Activated CD4-positive, alpha-beta T cell treated with anti-CD3 and anti-CD28 coated beads, Interleukin-10, Interleukin-2, amounts not matched to agents 100 ng/mL and 50 ng/mL, durations not matched to agents 16 hours and 8 hours (primary cell): Measurements from ENCODE around the gene PRELP.
"Not testable (repeated sequence)": the region's sequence is repeated elsewhere in the genome, so short reads cannot be mapped to it uniquely, and the experiment has no call there.

Experiments used
- DNase-seq: peaks from one replicate; pipeline ENCODE4 v3.0.0-alpha.2; 2020

Gene PRELP

DNA sequence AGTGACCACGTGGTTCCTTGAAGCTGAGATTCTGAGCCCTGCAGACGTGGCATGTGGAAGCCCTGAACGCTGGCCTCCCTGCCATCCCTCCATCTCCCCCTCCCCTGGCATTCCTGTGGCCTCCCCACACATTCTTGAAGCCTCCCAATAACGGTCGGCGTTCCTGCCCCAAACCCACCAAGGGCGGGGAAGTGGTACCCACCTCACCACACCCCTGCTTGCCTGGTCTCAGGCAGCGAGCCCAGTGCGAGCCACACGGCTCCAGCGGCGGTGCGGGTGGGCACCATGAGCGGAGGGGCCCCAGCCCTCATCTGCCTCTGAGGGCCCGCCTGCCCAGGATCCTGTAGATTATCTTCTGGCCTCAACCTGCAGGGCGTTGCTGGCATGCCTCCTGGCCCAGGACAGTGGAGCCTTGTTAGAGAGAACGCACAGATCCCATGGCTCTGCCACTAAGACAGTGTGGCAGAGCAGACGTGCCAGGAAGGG lies 20.6 kb upstream of the PRELP start:
- no peak for DNase-seq

DNA sequence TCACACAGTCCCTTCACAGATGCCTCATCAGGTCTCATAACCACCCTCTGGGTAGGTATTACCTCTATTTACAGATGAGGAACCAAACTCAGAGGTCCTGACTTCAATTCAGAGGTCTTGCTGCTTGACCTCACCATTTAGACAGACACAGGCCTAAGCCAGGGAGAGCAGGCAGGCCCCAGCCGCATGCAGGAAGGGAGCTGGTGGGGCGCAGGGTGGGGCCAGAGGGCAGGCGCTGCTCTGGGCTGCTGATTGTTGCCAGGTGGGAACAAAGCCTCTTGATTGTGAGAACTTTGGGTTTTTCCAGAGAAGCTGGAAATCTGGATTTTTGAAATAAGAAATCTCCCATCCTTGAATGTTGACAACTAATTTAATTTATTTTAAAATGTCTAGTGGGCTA lies 19.9 kb upstream of the PRELP start:
- no peak for DNase-seq

DNA sequence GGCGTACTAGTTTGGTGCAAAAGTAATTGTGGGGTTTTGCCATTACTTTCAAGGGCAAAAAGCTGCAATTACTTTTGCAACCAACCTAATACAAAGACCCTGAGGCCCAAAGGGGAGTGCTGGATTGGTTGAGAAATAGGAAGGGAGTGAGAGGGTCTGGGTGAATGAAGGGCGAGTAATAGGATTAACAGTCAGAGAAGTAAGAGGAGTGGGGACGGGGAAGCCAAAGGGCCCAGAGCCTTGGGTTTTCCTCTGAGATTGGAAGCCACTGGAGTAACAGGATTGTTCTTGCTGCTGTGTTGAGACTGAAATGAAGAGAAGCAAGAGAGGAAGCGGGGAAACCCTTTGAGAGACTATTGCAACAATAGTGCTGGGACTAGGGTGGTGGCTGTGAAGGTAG lies 19.0 kb upstream of the PRELP start:
- no peak for DNase-seq

DNA sequence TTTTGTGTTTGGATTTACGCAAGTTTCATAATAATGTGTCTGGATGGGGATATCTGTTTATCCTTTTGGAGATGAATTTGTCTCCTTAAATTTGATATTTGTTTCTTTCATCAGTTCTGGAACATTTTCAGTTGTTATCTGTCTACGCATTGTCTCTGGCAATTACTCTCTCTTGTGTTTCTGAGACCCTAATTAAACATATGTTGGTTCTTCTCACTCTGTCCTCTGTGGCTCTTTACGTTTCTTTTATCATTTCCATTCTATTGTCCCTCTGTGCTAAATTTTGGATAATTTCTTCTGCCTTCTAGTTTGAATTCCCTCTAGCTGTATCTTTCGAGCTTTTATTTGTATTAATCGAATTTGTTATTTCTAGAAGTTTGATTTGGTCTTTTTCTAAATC lies 17.5 kb upstream of the PRELP start:
- DNase-seq: no peak

DNA sequence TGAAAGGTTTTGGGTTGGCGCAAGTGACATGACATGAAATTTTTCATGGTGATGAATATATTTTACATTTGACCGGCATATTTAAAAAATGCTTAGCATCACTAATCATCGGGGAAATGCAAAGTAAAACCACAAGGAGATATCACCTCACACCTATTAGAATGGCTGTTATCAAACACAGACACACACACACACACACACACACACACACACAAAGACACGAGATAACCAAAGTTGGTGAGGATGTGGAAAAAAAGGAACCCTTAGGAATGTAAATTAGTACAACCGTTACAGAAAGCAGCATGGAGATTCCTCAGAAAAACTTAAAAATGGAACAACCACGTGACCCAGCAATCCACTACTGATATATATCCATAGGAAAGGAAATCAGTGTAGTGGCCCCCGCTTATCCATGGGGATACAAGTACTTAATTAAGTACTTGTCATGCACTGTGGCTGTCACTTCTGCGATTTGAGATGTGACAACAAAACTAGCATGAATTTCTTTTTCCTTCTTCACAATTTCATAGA lies 15.9 kb upstream of the PRELP start:
- DNase-seq: no peak

DNA sequence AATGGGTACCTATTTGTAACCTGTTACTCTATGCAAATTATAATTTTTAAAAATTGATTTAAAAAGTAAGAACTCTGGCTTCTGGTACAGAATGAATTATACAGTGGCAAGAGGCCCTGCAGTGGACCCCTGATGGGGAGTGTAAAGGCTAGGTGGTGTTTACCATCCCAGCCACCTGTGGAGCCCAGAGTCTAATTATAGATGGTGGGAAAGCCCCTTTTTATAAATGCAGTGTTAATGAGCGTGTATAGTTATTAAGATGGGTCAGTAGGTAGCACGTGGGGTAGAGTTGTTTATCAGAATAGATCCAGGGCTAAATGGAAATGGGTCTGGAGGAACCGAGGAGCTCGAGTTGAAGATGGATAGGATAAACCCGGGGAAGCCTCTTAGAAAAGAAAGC lies 13.9 kb upstream of the PRELP start:
- no peak for DNase-seq

DNA sequence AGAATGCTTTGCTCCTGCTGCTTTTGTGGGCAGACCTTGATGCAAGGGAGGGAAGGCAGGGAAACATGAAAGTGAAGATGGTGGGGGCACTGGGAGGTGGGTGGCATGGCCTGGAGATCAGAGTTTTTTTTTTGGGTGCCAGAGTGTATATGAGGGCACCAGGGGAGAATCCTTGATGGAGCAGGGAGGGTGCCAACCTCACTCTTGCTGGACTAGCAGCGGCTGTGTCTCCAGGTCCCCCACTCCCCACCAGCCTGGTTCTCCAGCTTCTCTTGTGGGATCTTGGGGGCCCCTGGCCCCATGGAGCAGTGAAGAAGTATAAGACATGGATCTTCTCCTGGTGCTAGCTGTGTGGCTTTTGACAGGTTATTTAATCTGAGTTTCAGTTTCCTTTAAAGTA lies 13.5 kb upstream of the PRELP start:
- DNase-seq: no peak

DNA sequence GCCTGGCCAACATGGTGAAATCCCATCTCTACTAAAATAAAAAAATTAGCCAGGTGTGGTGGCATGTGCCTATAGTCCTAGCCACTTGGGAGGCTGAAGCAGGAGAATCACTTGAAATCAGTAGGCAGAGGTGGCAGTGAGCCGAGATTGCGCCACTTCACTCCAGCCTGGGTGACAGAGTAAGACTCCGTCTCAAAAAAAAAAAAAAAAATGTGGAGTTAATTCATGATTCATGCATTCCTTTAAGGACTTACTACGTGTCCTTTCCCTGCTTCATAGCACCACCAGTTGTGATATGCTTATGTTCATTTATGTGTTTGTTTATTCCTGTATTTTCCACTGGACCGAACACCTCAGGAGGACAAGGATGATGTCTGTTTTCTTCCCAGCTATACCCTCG lies 12.7 kb upstream of the PRELP start:
- no peak for DNase-seq

DNA sequence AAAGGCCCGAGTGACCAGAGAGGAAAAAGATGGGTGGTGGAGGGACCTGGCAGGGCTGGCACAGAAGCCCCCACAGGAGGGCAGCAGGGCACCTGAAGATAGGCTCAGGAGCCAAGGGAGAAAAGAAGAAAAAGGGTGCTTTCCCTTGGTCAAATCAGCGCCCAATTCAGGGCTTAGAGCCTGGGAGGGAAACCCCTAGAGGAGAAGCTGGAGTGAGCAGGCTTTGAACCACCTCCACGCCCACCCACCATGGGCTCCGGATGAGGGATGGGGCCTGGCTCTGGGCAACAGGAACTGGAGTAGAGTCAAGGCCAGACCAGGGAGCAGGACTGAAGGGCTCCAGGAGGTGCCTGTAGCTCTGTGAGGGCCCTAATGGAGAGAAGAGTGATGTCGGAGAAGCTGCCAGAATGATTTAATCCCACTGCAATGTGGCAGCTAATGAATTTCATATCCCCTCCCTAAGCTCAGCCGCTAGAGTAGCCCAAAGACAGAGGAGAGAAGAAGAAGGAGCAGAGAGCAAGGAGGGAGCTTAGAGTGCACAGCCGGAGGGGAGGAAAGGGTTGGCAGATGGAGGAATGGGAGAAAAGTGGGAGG lies 12.0 kb upstream of the PRELP start:
- DNase-seq: no peak

DNA sequence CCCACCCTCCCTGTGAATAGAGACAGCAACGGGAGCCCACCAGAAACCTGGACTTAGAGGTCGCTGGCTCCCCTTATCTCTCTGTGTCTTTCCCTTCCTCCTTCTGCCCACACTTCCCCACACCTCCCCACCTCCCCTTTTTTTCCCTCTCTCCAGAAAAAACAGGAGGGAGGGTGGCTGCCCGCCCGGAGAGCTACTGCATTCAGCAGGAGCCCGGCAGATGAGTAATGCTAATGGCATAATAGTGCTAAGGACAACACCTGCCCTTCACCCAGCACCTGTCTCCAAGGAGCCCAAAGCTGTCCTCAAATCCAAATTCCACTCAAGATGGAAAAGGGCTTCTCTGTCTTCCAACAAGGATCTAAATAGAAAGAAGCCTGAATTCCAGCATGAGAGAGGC lies 11.4 kb upstream of the PRELP start:
- DNase-seq: no peak

DNA sequence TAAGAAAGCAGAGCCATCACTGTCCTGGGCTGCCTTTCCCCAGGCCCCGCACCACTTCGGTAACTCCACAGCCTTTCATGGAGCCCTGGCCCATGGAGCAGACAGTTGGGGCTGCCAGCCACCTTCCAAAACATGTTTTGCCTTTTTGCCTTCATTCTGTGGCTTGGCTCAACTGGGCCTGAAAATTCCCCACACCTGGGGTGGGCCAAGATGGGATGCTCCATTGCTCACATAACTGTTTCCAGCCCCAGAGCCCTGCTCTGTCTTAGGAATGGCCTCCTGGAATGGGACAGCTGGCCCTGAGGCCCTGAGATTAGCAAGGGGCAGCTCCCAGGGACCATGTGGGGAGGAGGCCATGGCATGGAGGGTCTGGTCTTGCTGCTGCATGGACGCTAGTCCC lies 10.9 kb upstream of the PRELP start:
- DNase-seq: no peak

DNA sequence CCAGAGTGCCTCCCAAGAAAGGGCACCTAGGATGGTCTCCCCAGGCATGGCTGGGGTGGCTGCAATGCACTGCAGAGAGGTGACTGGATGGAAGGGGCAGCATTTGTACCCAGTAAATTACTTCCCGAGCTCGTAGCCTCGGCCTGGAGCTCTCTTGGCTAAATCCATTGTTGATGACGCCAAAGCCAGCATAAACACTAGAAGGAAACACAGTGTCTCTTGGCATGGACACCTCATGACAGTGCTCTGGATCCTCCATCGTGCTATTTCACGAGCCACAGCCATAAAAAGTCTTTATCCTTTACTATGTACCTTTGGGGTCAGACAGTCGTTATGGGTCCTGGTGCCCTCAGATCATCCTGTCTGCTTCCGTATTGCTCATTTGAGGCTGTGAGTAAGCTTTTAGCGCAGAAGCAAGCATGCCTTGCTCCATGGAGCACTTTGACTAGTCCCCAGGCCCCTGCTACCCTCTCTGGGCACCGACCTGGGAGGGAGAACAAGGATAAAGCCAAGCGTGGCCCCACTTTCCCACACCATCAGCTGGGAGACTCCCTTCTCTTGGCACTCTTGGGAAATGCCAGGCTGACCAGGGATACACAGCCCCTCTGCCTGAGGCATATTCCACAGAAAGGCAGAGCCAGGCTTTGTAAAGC lies 10.3 kb upstream of the PRELP start:
- no peak for DNase-seq

DNA sequence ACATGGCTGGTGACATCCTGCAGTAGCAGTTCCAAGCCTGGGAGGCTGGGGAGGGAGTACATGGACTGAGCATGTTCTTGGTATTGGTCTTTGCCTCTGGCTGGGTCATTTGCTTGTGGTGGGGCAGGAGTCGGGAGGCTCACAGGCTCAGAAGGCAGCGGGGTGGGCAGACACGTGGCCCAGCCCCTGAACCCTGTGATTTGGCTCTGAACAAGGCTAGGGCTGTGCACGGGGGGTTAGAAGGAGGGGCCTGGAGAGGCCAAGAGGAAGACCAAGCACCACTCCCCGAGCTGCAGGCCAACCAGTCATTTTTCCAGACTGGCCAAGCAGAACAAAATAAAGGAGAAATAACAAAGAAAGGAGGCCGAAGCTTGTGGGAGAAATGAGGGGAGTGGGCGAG lies 9.7 kb upstream of the PRELP start:
- DNase-seq: no peak

DNA sequence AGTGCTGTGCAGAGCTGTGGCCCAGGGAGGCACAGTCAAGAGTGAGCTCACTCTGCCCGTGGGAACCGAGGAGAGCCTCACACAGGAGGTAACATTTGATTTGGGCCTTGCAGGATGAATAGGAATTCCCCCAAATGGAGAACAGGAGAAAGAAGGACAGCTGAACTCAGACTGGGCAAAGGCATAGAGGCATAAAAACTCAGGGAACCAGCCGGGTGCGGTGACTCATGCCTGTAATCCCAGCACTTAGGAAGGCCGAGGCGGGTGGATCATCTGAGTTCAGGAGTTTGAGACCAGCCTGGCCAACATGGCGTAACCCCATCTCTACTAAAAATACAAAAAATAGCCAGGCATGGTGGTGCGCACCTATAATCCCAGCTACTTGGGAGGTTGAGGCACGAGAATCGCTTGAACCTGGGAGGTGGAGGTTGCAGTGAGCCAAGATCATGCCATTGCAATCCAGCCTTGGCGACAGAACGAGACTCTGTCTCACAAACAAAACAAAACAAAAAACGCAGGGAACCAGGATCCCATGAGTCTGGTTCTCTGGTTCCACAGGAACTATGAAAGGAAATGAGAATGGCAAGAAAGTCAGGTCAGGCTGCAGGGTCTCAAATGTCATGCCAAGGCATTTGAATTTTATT lies 8.6 kb upstream of the PRELP start:
- not testable (repeated sequence) for DNase-seq

DNA sequence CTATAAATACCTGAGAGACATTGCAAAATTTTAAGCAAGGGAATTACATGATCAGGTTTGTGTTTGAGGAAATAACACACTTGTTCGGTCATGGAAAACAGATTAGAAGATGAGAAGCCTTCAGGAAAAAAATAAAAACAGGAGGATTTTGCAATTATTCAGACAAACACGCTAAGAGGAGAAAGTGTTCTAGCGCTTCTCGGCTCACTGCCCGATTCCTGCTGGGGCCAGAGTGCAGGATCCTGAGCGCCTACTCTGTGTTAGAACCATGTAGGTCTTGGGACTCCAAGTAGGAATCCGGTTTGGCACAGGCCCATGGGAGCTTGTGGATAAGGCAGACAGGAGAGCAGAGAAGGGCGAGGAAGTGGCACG lies 8.1 kb upstream of the PRELP start:
- no peak for DNase-seq

DNA sequence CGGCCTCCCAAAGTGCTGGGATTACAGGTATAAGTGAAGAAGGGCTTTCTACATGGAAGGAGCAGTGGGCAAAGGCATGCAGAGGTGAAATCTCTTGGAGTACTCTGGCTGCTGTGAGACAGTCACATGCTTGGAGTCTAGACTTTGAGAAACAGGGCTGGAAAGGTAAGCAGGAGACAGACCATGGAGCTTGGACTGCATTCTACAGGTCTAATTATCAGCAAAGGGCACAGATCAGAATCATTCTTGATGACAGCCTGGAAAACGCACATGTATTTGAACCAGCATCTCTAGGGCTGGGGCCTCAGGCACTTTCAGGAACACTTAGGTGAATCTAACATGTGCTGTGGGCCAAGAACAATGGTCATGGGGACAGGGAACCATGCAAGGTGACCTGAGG lies 7.3 kb upstream of the PRELP start:
- no peak for DNase-seq

DNA sequence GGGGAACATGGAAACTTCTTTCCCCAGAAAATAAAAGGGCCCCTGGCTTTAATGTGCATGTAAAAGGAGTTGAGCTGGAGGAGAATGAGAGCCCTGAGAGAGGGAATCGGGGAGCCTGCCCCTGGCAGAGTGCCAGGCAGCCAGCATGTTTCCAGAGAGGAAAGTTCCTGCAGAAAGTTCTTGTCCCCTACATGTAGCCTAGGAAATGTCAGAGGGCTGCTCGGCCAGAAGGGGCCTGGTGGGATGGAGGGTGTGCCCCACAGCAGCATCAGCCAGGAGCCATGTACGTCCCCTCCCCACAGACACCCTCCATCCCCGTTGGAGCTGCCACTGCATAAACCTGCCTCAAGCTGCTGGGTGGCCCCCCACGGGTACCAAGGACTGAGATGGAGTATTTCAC lies 5.4 kb upstream of the PRELP start:
- no peak for DNase-seq

DNA sequence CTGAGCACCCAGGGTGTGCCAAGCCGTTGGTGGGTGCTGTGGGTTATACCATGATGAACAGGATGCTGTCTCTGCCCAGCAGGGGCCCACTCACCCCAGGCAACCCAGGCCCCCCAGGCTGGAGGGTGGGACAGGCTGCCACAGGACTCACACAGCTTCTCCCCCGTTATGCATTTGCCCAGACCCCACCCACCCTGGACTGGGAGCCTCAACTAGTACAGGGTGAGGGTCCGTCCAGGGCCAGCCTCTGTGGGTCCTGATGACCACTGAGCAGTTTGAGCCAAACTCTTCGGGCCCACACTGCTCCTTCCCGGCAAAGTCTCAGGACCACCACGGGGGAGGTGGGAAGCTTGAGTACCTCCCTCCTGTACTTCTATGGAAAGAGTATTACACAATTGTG lies 3.8 kb upstream of the PRELP start:
- no peak for DNase-seq

DNA sequence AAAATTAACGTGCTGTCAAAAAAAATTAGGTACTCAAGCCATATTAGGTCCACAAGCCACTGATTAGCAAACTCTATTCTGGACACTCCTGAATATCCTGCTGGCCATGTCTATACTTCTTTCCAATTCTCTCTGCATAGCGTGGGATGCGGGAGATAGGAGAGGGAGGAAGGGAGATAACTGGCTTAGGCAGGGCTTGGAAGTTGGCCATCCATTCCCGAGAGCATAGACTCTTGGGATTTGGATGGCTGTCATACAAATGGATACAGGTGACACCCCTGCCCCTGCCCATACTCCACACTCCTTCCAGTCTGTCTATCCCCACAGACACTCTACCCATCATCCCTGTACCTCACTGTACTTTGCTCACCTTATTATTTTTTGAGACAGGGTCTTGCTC lies 2.3 kb upstream of the PRELP start:
- DNase-seq: no peak

DNA sequence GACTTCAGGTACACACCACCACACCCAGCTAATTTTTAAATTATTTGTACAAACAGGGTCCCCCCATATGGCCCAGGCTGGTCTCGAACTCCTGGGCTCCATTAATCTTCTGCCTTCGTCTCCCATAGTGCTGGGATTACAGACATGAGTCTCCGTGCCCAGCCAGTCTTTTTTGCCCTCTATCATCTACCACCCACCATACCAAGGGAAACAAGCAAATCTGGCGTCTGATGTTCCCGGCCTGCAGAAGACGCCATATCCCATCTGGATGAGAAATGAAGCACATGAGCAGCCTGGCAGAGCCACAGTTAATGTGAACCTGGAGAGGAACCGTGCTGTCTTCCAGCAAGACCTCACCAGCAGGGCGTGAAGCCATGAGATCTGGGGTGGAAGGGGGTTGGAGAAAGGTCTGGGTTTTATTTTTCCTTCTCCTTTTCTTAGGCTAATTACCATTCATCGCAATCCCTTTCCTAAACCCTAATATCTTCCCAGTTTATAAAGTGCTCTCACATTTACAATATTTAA lies 1.8 kb upstream of the PRELP start:
- no peak for DNase-seq

DNA sequence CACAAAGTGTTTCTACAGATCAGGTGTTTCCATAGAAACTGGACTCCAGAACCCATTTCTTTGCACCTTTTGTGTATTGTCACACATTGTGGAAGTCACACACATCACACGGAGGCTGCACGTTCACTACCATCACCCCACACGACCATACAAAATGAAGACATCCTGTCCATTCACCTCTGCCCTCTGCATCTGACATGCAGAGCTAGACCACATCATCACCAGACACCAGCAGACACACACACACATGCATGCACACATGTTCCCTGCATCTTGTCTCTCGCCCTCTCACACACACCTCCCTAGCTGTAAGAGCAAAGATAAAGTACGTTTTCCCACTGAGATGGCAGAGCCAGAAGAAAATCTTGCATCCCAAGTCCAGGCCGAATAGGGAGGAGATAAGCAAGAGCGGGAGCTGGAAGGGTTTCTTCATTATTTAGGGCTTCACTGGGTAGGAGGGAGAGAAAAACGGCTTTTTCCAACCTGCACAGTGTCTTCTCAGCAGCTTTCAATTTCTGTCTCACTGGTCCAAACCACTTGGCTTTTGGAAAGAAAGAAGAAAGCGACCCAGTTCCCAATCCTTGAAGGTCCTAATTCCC lies 709 bp downstream of the PRELP start:
- no peak for DNase-seq

DNA sequence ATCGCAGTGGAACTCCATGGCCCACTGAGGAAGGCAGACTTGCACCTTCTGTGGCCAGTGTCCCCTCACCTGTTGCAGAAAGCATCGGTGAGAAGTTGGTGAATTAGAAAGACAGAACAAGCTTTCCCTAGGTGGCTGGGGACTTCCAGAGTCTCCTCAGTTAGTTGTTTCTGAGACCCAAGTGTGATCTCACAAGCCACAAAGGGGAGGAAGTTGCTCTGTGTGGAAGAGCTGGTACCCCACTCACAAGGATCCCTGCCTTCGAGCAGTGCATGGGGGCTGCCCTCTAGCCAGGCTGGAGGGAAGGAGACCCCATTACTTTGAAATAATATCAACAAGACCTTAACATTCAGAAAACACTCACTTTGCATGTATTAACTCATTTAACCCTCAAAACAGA lies 2.1 kb downstream of the PRELP start:
- DNase-seq: no peak

DNA sequence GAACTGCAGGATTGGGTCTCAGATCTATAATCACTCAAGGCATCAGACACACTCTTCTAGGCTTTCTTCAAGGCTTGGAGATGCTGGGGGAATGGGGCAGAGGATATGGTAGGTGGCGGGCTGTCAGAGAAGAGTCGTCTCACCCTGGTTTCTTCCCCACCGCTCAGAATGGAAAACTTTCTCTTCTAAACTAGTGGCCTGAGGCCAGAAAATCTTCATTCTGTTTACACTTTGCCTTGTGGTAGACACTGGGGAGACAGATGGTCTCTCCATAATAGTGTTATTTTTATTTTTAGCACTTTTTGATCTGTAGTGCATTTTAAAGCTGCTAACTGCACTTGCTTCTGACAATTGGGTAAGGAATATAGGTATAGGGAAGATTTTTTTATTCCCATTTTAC lies 2.6 kb downstream of the PRELP start:
- DNase-seq: no peak

DNA sequence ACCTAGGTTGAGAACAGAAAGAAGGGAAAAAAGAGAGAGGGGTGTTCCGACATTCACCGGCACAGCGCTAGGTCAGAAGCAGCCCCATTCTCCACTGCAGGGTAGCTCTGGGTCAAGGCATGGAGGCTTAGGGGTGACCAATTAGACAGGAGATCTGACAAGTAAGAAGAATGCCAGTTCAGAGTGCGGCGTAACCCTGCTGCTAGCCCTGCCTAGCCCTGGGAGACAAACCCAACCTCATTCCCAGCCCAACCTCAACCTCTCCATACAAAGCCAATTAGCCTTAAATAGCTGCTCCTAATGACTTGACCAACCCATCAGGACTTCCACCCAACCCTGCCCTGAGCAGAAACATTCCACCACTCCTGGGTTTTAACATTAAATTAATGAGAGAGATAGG lies 3.4 kb downstream of the PRELP start:
- DNase-seq: no peak
